ENCODE measurements around the gene SLC6A19.

GRCh38 chr5:1270426-1270825, 69.0 kb downstream of the SLC6A19 start:
- TF ChIP-seq ZNF292 (tag by site-specific recombination; IDR thresholded peaks at IDR 0.05; ENCODE audit: borderline replicate concordance, low read depth) (no peak), CTCF (tag by site-specific recombination; IDR thresholded peaks at IDR 0.05) (no peak), TCF7L2 (IDR thresholded peaks at IDR 0.05; ENCODE audit: borderline replicate concordance, low read depth, low read length) (no peak), ZNF174 (tag by site-specific recombination; IDR thresholded peaks at IDR 0.05) (no peak), FEZF1 (tag by site-specific recombination; IDR thresholded peaks at IDR 0.05) (no peak), ZBTB44 (tag by site-specific recombination; IDR thresholded peaks at IDR 0.05) (no peak), ZNF121 (tag by site-specific recombination; IDR thresholded peaks at IDR 0.05) (no peak), ZBTB26 (tag by site-specific recombination; optimal IDR thresholded peaks at IDR 0.05) (no peak)
